Measurements from ENCODE around the gene IFNL4.
"Not testable (repeated sequence)": the region's sequence is repeated elsewhere in the genome, so short reads cannot be mapped to it uniquely, and the experiment has no call there.

IFNL4 gene

GRCh38 chr19:39240421-39240820 lies 8.2 kb downstream of the IFNL4 start:
- Histone ChIP-seq H3K36me3 (ENCODE audit: control insufficient read depth in 1 of 2, insufficient read depth in 2 of 2, low read length in 2 of 2) (no peaks in the 10 kb centered on the region), H3K27ac (ENCODE audit: low read length) (no peak overlapping the region), H3K27me3 (ENCODE audit: low read depth, low read length) (no peaks in the 10 kb centered on the region), H3K4me1 (ENCODE audit: control insufficient read depth in 1 of 2, insufficient read depth in 2 of 2, low read length in 2 of 2) (no peaks in the 10 kb centered on the region), H3K9me3 (ENCODE audit: control insufficient read depth in 1 of 2, low read length in 2 of 2) (no peaks in the 10 kb centered on the region), H3K4me3 (ENCODE audit: low read depth in 1 of 2, low read length in 2 of 2) (no peak overlapping the region)

GRCh38 chr19:39238944-39239343 lies 9.7 kb downstream of the IFNL4 start:
- Histone ChIP-seq H3K9me3 (ENCODE audit: control insufficient read depth in 1 of 2, low read length in 2 of 2) (no peaks in the 10 kb centered on the region), H3K36me3 (ENCODE audit: control insufficient read depth in 1 of 2, insufficient read depth in 2 of 2, low read length in 2 of 2) (no peaks in the 10 kb centered on the region), H3K27ac (ENCODE audit: low read length) (no peak overlapping the region), H3K27me3 (ENCODE audit: low read depth, low read length) (no peaks in the 10 kb centered on the region), H3K4me3 (ENCODE audit: low read depth in 1 of 2, low read length in 2 of 2) (no peak overlapping the region), H3K4me1 (ENCODE audit: control insufficient read depth in 1 of 2, insufficient read depth in 2 of 2, low read length in 2 of 2) (no peaks in the 10 kb centered on the region)

GRCh38 chr19:39238209-39238608 lies 10.4 kb downstream of the IFNL4 start:
- Histone ChIP-seq H3K36me3 (ENCODE audit: control insufficient read depth in 1 of 2, insufficient read depth in 2 of 2, low read length in 2 of 2) (no peaks in the 10 kb centered on the region), H3K4me3 (ENCODE audit: low read depth in 1 of 2, low read length in 2 of 2) (no peak overlapping the region), H3K9me3 (ENCODE audit: control insufficient read depth in 1 of 2, low read length in 2 of 2) (no peaks in the 10 kb centered on the region), H3K27me3 (ENCODE audit: low read depth, low read length) (no peaks in the 10 kb centered on the region), H3K27ac (ENCODE audit: low read length) (no peak overlapping the region), H3K4me1 (ENCODE audit: control insufficient read depth in 1 of 2, insufficient read depth in 2 of 2, low read length in 2 of 2) (no peaks in the 10 kb centered on the region)

GRCh38 chr19:39237200-39238184 lies 11.2 kb downstream of the IFNL4 start:
- Histone ChIP-seq H3K4me3 (ENCODE audit: low read depth in 1 of 2, low read length in 2 of 2) (no peak overlapping the region), H3K4me1 (ENCODE audit: control insufficient read depth in 1 of 2, insufficient read depth in 2 of 2, low read length in 2 of 2) (no peaks in the 10 kb centered on the region), H3K27me3 (ENCODE audit: low read depth, low read length) (no peaks in the 10 kb centered on the region), H3K36me3 (ENCODE audit: control insufficient read depth in 1 of 2, insufficient read depth in 2 of 2, low read length in 2 of 2) (no peaks in the 10 kb centered on the region), H3K27ac (ENCODE audit: low read length) (no peak overlapping the region), H3K9me3 (ENCODE audit: control insufficient read depth in 1 of 2, low read length in 2 of 2) (no peaks in the 10 kb centered on the region)

GRCh38 chr19:39236527-39236926 lies 12.1 kb downstream of the IFNL4 start:
- Histone ChIP-seq H3K4me1 (ENCODE audit: control insufficient read depth in 1 of 2, insufficient read depth in 2 of 2, low read length in 2 of 2) (no peaks in the 10 kb centered on the region), H3K27me3 (ENCODE audit: low read depth, low read length) (no peaks in the 10 kb centered on the region), H3K27ac (ENCODE audit: low read length) (no peak overlapping the region), H3K4me3 (ENCODE audit: low read depth in 1 of 2, low read length in 2 of 2) (no peak overlapping the region), H3K36me3 (ENCODE audit: control insufficient read depth in 1 of 2, insufficient read depth in 2 of 2, low read length in 2 of 2) (no peaks in the 10 kb centered on the region), H3K9me3 (ENCODE audit: control insufficient read depth in 1 of 2, low read length in 2 of 2) (no peaks in the 10 kb centered on the region)

GRCh38 chr19:39232708-39233107 lies 15.9 kb downstream of the IFNL4 start:
- H3K9me3 ChIP-seq (ENCODE audit: control insufficient read depth in 1 of 2, low read length in 2 of 2), result no peaks in the 10 kb centered on the region
- H3K4me1 ChIP-seq (ENCODE audit: control insufficient read depth in 1 of 2, insufficient read depth in 2 of 2, low read length in 2 of 2), result no peaks in the 10 kb centered on the region
- no peak overlapping the region for H3K4me3 ChIP-seq (ENCODE audit: low read depth in 1 of 2, low read length in 2 of 2)
- H3K27me3 ChIP-seq (ENCODE audit: low read depth, low read length), result no peaks in the 10 kb centered on the region
- no peak overlapping the region for H3K27ac ChIP-seq (ENCODE audit: low read length)
- H3K36me3 ChIP-seq (ENCODE audit: control insufficient read depth in 1 of 2, insufficient read depth in 2 of 2, low read length in 2 of 2), result no peaks in the 10 kb centered on the region

GRCh38 chr19:39230096-39230764 lies 18.4 kb downstream of the IFNL4 start:
- H3K27ac ChIP-seq (ENCODE audit: low read length), result no peak overlapping the region

GRCh38 chr19:39224910-39225309 lies 23.7 kb downstream of the IFNL4 start:
- H3K27ac ChIP-seq (ENCODE audit: low read length), result no peak overlapping the region
- no peaks in the 10 kb centered on the region for H3K36me3 ChIP-seq (ENCODE audit: control insufficient read depth in 1 of 2, insufficient read depth in 2 of 2, low read length in 2 of 2)
- H3K4me3 ChIP-seq (ENCODE audit: low read depth in 1 of 2, low read length in 2 of 2), result no peak overlapping the region
- no peaks in the 10 kb centered on the region for H3K4me1 ChIP-seq (ENCODE audit: control insufficient read depth in 1 of 2, insufficient read depth in 2 of 2, low read length in 2 of 2)
- no peaks in the 10 kb centered on the region for H3K9me3 ChIP-seq (ENCODE audit: control insufficient read depth in 1 of 2, low read length in 2 of 2)
- no peaks in the 10 kb centered on the region for H3K27me3 ChIP-seq (ENCODE audit: low read depth, low read length)

More at GRCh38 chr19:39230096-39230764, 18.4 kb downstream of the IFNL4 start:
- Histone ChIP-seq H3K9me3 (ENCODE audit: control insufficient read depth in 1 of 2, low read length in 2 of 2) (no peaks in the 10 kb centered on the region), H3K36me3 (ENCODE audit: control insufficient read depth in 1 of 2, insufficient read depth in 2 of 2, low read length in 2 of 2) (no peaks in the 10 kb centered on the region), H3K4me1 (ENCODE audit: control insufficient read depth in 1 of 2, insufficient read depth in 2 of 2, low read length in 2 of 2) (no peaks in the 10 kb centered on the region), H3K4me3 (ENCODE audit: low read depth in 1 of 2, low read length in 2 of 2) (no peak overlapping the region), H3K27me3 (ENCODE audit: low read depth, low read length) (no peaks in the 10 kb centered on the region)

- H3K4me1 ChIP-seq (ENCODE audit: control insufficient read depth in 1 of 2, insufficient read depth in 2 of 2, low read length in 2 of 2), result no peaks in the 10 kb centered on the region
- H3K9me3 ChIP-seq (ENCODE audit: control insufficient read depth in 1 of 2, low read length in 2 of 2), result no peaks in the 10 kb centered on the region
- no peaks in the 10 kb centered on the region for H3K27me3 ChIP-seq (ENCODE audit: low read depth, low read length)
- H3K36me3 ChIP-seq (ENCODE audit: control insufficient read depth in 1 of 2, insufficient read depth in 2 of 2, low read length in 2 of 2), result no peaks in the 10 kb centered on the region
- no peak overlapping the region for H3K27ac ChIP-seq (ENCODE audit: low read length)
- H3K4me3 ChIP-seq (ENCODE audit: low read depth in 1 of 2, low read length in 2 of 2), result no peak overlapping the region
These were observed 24.9 kb downstream of the IFNL4 start for GRCh38 chr19:39223703-39224279.

GRCh38 chr19:39219108-39219507 lies 29.5 kb downstream of the IFNL4 start:
- not testable (repeated sequence) for H3K27ac ChIP-seq (ENCODE audit: low read length); H3K36me3 ChIP-seq (ENCODE audit: control insufficient read depth in 1 of 2, insufficient read depth in 2 of 2, low read length in 2 of 2); H3K9me3 ChIP-seq (ENCODE audit: control insufficient read depth in 1 of 2, low read length in 2 of 2); H3K4me3 ChIP-seq (ENCODE audit: low read depth in 1 of 2, low read length in 2 of 2); H3K4me1 ChIP-seq (ENCODE audit: control insufficient read depth in 1 of 2, insufficient read depth in 2 of 2, low read length in 2 of 2); H3K27me3 ChIP-seq (ENCODE audit: low read depth, low read length)

GRCh38 chr19:39218230-39219007 lies 30.2 kb downstream of the IFNL4 start:
- Histone ChIP-seq H3K9me3 (ENCODE audit: control insufficient read depth in 1 of 2, low read length in 2 of 2) (peaks cover 4 to 5% of the 10 kb centered on the region in 2 donors), H3K27ac (ENCODE audit: low read length) (no peak overlapping the region), H3K36me3 (ENCODE audit: control insufficient read depth in 1 of 2, insufficient read depth in 2 of 2, low read length in 2 of 2) (no peaks in the 10 kb centered on the region), H3K4me1 (ENCODE audit: control insufficient read depth in 1 of 2, insufficient read depth in 2 of 2, low read length in 2 of 2) (no peaks in the 10 kb centered on the region), H3K4me3 (ENCODE audit: low read depth in 1 of 2, low read length in 2 of 2) (no peak overlapping the region), H3K27me3 (ENCODE audit: low read depth, low read length) (no peaks in the 10 kb centered on the region)
